Astrocyte (in vitro differentiated cells and primary cell): ENCODE data around the gene CFAP45. TPM values are rescaled to one million over a fixed set of nuclear protein-coding genes. Genes with fewer than 3 reads are reported as not detected.

Source experiments
- DNase-seq: peaks from one replicate; pipeline ENCODE4 v3.0.0-alpha.2; 2010; ENCODE audit warnings: low read depth
- FAIRE-seq: peaks from 2 replicates; lab custom pipeline; 2011; peaks lifted over from hg19 to GRCh38; lab: Jason Lieb, UNC
- H2AFZ ChIP-seq: 2 replicates; pipeline ENCODE4 v1.6.0; 2012; ENCODE audit warnings: low read depth, low read length, inconsistent platforms
- H3K27ac ChIP-seq: 2 replicates; pipeline ENCODE4 v1.5.1; 2011; ENCODE audit warnings: low read depth, low read length, inconsistent platforms
- H3K27me3 ChIP-seq: 2 replicates; pipeline ENCODE4 v1.6.0; 2011; ENCODE audit warnings: low read length, inconsistent platforms; ENCODE audit not compliant: insufficient read depth
- H3K36me3 ChIP-seq: 2 replicates; pipeline ENCODE4 v1.5.1; 2011; ENCODE audit warnings: low read length, inconsistent platforms; ENCODE audit not compliant: insufficient read depth
- H3K4me1 ChIP-seq: 2 replicates; pipeline ENCODE4 v1.5.1; 2011; ENCODE audit warnings: low read length, inconsistent platforms; ENCODE audit not compliant: insufficient read depth
- H3K4me2 ChIP-seq: 2 replicates; pipeline ENCODE4 v1.6.0; 2012; ENCODE audit warnings: low read length, inconsistent platforms
- H3K4me3 ChIP-seq: 2 replicates; pipeline ENCODE4 v1.5.1; 2011; ENCODE audit warnings: low read depth, mild to moderate bottlenecking, low read length, inconsistent platforms; ENCODE audit not compliant: insufficient read depth
- H3K79me2 ChIP-seq: 2 replicates; pipeline ENCODE4 v1.6.0; 2012; ENCODE audit warnings: mild to moderate bottlenecking, low read length, inconsistent platforms; ENCODE audit not compliant: insufficient read depth
- H3K9ac ChIP-seq: 2 replicates; pipeline ENCODE4 v1.6.0; 2012; ENCODE audit warnings: mild to moderate bottlenecking, low read length, inconsistent platforms
- H3K9me3 ChIP-seq: 2 replicates; pipeline ENCODE4 v1.5.1; 2012; ENCODE audit warnings: low read depth, mild to moderate bottlenecking, low read length, inconsistent platforms; ENCODE audit not compliant: insufficient read depth
- H4K20me1 ChIP-seq: 2 replicates; pipeline ENCODE4 v1.6.0; 2012; ENCODE audit warnings: low read length, inconsistent platforms; ENCODE audit not compliant: insufficient read depth
- H3K27ac Mint-ChIP-seq: one replicate; pipeline ENCODE4 v1.8.0; 2021; ENCODE audit warnings: mild to moderate bottlenecking, mixed read lengths; ENCODE audit not compliant: unreplicated experiment
- H3K27me3 Mint-ChIP-seq: one replicate; pipeline ENCODE4 v1.8.0; 2021; ENCODE audit warnings: low read depth, mixed read lengths; ENCODE audit not compliant: unreplicated experiment
- H3K36me3 Mint-ChIP-seq: one replicate; pipeline ENCODE4 v1.8.0; 2021; ENCODE audit warnings: low read depth, mixed read lengths; ENCODE audit not compliant: unreplicated experiment
- H3K4me1 Mint-ChIP-seq: one replicate; pipeline ENCODE4 v1.8.0; 2021; ENCODE audit warnings: low read depth, mixed read lengths; ENCODE audit not compliant: unreplicated experiment
- H3K4me3 Mint-ChIP-seq: one replicate; pipeline ENCODE4 v1.8.0; 2021; ENCODE audit warnings: mild to moderate bottlenecking, moderate library complexity, mixed read lengths; ENCODE audit not compliant: unreplicated experiment
- H3K9me3 Mint-ChIP-seq: one replicate; pipeline ENCODE4 v1.8.0; 2021; ENCODE audit warnings: mild to moderate bottlenecking, mixed read lengths; ENCODE audit not compliant: unreplicated experiment
- CTCF ChIP-seq: IDR thresholded peaks from 2 replicates; pipeline ENCODE4 v1.5.1; 2011; ENCODE audit warnings: low read depth, mild to moderate bottlenecking, inconsistent platforms, low read length, moderate library complexity; ENCODE audit not compliant: insufficient read depth
- EZH2 ChIP-seq: IDR thresholded peaks from 2 replicates; pipeline ENCODE4 v1.6.1; 2012; ENCODE audit warnings: mild to moderate bottlenecking, low read length, inconsistent platforms; ENCODE audit not compliant: insufficient read depth
- total RNA-seq: library from RNA; stranded (reverse); gene quantifications from 2 replicates; pipeline ENCODE4 v1.2.1, GENCODE V29; 2021

Gene CFAP45
- total RNA-seq, 1 donor from 2014 or later, result 3.2 TPM

GRCh38 chr1:159944623-159945455 is 44.9 kb upstream of the CFAP45 start:
- Histone ChIP-seq H3K79me2 (no peaks in the 10 kb centered on the region), H3K9me3 (no peaks in the 10 kb centered on the region), H3K9ac (peak overlapping the region; percentile 57), H3K4me3 (peak overlapping the region; percentile 62), H3K4me1 (peaks cover 14% of the 10 kb centered on the region), H3K36me3 (no peaks in the 10 kb centered on the region), H2AFZ (peak overlapping the region; percentile 59), H3K27ac (no peak overlapping the region), H4K20me1 (no peaks in the 10 kb centered on the region), H3K4me2 (peak overlapping the region; percentile 99), H3K27me3 (peaks cover 9% of the 10 kb centered on the region)
- Mint-ChIP-seq H3K4me1 (peaks cover 7% of the 10 kb centered on the region), H3K27me3 (peaks cover 46% of the 10 kb centered on the region), H3K4me3 (peak overlapping the region; percentile 83), H3K27ac (no peak overlapping the region), H3K36me3 (no peaks in the 10 kb centered on the region), H3K9me3 (no peaks in the 10 kb centered on the region)
- no peak for TF ChIP-seq EZH2
- TF ChIP-seq CTCF, result no peak
- FAIRE-seq (no peak), DNase-seq (no peak)

- Histone ChIP-seq H3K4me2 (no peak overlapping the region), H3K9ac (no peak overlapping the region), H3K4me3 (no peak overlapping the region), H3K79me2 (no peaks in the 10 kb centered on the region), H3K27ac (no peak overlapping the region), H3K36me3 (no peaks in the 10 kb centered on the region), H4K20me1 (no peaks in the 10 kb centered on the region), H3K4me1 (peaks cover 14% of the 10 kb centered on the region), H3K9me3 (no peaks in the 10 kb centered on the region), H2AFZ (no peak overlapping the region), H3K27me3 (peaks cover 9% of the 10 kb centered on the region)
- Mint-ChIP-seq H3K4me3 (no peak overlapping the region), H3K4me1 (peaks cover 6% of the 10 kb centered on the region), H3K9me3 (no peaks in the 10 kb centered on the region), H3K27ac (no peak overlapping the region), H3K27me3 (peaks cover 46% of the 10 kb centered on the region), H3K36me3 (no peaks in the 10 kb centered on the region)
- FAIRE-seq (no peak), DNase-seq (no peak)
- no peak for TF ChIP-seq CTCF
These were observed 44.1 kb upstream of the CFAP45 start for GRCh38 chr1:159943908-159944622.
